GM19035 (cell line): ENCODE data around the gene RPS6KA4.
A peak's percentile ranks its signal among the peaks of the same experiment; 100 is the strongest.
"Not testable (repeated sequence)": the region's sequence is repeated elsewhere in the genome, so short reads cannot be mapped to it uniquely, and the experiment has no call there.

ENCODE experiments used
- ATAC-seq: cut with Tn5 transposase; IDR thresholded peaks from one replicate; pipeline ENCODE4 v1.9.1; 2021; ENCODE audit not compliant: unreplicated experiment

The RPS6KA4 gene

GRCh38 chr11:64358907-64359711 is at the start of gene RPS6KA4:
Gene RPS6KA4, plus strand, starts transcription at chr11:64359162. Its CDS starts 74 bp downstream, at chr11:64359236.
- ATAC-seq: peak; percentile 70

DNA sequence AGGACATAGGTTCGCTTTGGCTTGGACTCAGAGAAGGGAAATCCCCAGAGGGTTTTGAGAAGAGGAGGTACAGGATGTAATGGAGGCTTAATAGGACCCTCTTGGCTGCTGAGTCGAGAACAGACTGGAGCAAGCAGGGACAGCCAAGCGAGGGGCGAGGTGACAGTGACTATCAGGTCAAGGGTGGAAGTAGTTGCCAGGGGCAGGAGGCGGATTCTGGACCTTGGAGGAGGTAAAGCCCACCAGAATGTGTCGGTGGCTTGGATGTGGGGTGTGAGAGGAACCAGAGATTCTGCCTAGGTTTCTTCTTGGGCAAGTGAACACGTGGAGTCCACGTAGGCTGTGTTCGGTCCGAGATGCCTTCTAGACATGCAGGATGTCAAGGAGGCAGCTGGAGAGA is 46.0 kb upstream of the RPS6KA4 start:
- ATAC-seq: no peak

DNA sequence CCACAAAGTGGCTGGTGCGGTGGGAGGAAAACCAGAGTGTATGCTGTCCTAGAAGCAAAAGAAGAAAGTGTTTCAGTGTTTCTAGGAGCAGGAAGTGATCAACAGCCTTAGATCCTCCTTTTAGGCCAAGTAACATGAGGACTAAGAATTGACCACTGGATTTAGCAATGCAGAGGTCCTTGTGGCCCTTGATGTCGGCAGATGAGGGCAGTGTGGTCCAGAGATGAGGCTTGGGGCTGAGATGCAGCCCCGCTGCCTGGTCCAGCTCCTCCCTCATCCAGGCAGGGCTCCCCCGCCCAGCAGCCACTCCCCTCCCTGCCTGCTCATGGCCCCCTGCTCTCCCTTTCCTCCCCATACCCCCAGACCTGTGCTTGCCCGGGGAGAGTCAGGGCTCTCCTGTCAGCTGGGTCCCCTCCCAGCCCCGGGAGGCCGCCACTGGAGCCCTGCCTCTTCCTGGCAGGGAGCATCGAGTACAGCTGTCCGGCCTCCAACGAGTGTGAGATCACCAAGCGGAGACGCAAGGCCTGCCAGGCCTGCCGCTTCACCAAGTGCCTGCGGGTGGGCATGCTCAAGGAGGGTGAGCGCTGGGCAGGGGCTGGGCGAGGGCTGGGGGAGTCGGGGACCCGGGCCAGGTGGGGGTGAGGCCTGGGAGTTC is 45.3 kb upstream of the RPS6KA4 start:
- ATAC-seq: no peak

DNA sequence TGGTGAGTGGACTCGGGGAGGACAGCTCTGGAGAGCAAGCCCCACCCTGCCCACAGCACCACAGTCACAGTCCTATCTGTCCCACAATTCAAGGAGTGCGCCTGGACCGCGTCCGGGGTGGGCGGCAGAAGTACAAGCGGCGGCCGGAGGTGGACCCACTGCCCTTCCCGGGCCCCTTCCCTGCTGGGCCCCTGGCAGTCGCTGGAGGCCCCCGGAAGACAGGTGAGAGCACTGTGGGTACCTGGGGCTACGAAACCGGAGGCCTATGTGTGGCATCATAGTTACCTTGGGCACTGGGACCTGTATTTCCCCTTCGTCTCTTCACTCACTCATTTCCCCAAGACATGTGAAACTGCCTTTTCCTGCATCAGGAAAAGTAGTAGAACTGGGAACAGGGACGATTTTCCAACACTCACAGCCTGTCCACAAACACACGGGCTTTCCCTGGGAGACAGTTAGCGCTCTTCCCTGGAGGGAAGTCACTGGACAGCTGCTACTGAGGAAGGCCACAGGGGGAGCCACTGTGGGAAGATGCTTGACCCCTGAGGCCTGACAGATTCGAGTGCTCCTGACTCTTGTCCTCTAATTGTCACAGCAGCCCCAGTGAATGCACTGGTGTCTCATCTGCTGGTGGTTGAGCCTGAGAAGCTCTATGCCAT is 44.7 kb upstream of the RPS6KA4 start:
- no peak for ATAC-seq

GRCh38 chr11:64314805-64315561 is 44.0 kb upstream of the RPS6KA4 start:
- ATAC-seq: no peak

- not testable (repeated sequence) for ATAC-seq
Observed at GRCh38 chr11:64315667-64316526, 43.1 kb upstream of the RPS6KA4 start.

GRCh38 chr11:64316672-64317324 is 42.2 kb upstream of the RPS6KA4 start:
- ATAC-seq: peak; percentile 4

DNA sequence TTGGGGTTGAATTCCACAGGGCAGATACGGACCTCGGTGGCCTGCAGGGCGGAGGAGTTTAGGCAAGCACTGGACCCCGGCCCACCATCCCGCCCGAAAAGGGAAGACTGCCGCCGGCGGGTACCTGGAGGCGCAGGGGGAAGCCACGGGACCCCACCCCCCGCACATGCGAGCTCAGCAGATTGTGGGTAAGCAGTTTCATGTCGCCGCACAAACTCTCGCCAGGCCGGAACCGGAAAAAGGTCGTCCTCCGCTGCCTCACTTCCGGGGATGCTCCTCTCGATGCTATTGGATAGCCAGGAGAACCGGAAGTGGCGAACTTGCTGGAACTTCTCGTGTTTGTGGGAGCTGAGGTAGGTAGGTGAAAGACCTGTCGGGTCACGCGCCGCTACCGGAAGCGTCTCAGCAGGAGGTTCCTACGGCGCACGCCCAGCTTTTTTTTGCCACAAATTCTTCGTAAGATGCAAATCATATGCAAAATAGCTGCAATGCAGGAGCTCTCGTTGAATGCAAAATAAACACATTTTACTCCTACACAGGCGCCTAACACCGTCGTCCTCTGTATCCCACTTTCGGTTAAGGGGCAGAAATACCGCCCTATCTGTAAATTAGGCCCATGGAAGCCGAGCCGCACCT is 41.5 kb upstream of the RPS6KA4 start, which contains the start of gene TRMT112:
TSS of gene TRMT112 (minus strand) at position 235 of the 636 bp plus-strand sequence. CDS start at position 202, 33 bp downstream.
- peak; percentile 66 for ATAC-seq

- peak; percentile 80 for ATAC-seq
Observed at GRCh38 chr11:64317961-64318765, 40.8 kb upstream of the RPS6KA4 start, which contains the start of gene PRDX5. Gene PRDX5, plus strand, starts transcription at chr11:64318121. Its CDS starts 95 bp downstream, at chr11:64318216.

- ATAC-seq: no peak
Observed at GRCh38 chr11:64318766-64319761, 39.9 kb upstream of the RPS6KA4 start.

- ATAC-seq: no peak
Observed at GRCh38 chr11:64320556-64320955, 38.4 kb upstream of the RPS6KA4 start.

DNA sequence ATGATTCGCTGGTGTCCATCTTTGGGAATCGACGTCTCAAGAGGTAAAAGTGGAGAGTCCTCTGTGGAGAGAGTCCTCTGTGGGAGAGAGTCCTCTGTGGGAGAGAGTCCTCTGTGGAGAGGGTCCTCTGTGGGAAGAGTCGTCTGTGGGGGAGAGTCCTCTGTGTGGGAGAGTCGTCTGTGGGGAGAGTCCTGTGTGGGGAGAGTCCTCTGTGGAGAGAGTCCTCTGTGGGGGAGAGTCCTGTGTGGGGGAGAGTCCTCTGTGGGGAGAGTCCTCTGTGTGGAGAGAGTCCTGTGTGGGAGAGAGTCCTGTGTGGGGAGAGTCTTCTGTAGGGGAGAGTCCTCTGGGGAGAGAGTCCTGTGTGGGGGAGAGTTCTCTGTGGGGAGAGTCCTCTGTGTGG is 37.9 kb upstream of the RPS6KA4 start:
- ATAC-seq: no peak

- no peak for ATAC-seq
Observed at GRCh38 chr11:64321533-64321932, 37.4 kb upstream of the RPS6KA4 start.

- ATAC-seq: no peak
Observed at GRCh38 chr11:64322925-64323260, 36.1 kb upstream of the RPS6KA4 start.

DNA sequence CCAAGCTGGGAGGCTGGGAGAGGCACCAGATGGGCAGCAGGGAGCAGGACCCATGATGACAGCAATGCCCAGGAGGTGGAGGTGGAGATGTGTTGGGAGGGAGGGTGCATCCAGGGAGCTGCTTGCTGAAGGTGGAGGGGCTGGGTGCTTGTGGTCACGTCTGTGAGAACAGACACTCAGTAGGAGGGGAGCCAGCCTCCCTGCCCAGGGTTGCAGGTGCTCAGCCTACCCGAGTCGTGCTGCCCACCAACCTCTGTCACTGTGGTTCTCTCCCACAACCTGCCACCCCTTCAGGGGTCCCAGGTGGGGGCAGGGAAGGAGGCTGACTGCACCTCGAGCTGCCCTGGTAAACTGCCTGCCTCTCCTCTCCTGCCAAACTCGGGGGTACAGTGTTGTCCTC is 35.6 kb upstream of the RPS6KA4 start:
- ATAC-seq: no peak

- not testable (repeated sequence) for ATAC-seq
Observed at GRCh38 chr11:64323984-64324383, 35.0 kb upstream of the RPS6KA4 start.
